H9 (cell line): Measurements from ENCODE around the gene DLX1. TPM values are rescaled to one million over a fixed set of nuclear protein-coding genes. Genes with fewer than 3 reads are reported as not detected.

Experiments used
- DNase-seq: peaks from one replicate; pipeline ENCODE4 v3.0.0-alpha.2; 2017
- H2AFZ ChIP-seq: one replicate; pipeline ENCODE4 v1.6.1; 2013; ENCODE audit warnings: mild to moderate bottlenecking, low read length, control low read depth, moderate library complexity
- H2AK5ac ChIP-seq: 2 replicates; pipeline ENCODE4 v1.6.1; 2013; ENCODE audit warnings: low read length, control low read depth, mixed read lengths; ENCODE audit not compliant: insufficient read length
- H2BK120ac ChIP-seq: one replicate; pipeline ENCODE4 v1.6.1; 2013; ENCODE audit warnings: low read depth, mild to moderate bottlenecking, low read length, control low read depth, inconsistent platforms; ENCODE audit not compliant: poor library complexity, severe bottlenecking
- H2BK12ac ChIP-seq: 2 replicates; pipeline ENCODE4 v1.6.1; 2013; ENCODE audit warnings: low read length, control low read depth, mixed read lengths, low read depth; ENCODE audit not compliant: insufficient read length
- H2BK15ac ChIP-seq: 2 replicates; pipeline ENCODE4 v1.6.1; 2013; ENCODE audit warnings: low read depth, low read length, control low read depth
- H2BK20ac ChIP-seq: one replicate; pipeline ENCODE4 v1.6.1; 2013; ENCODE audit warnings: low read depth, mild to moderate bottlenecking, low read length, control low read depth, inconsistent platforms; ENCODE audit not compliant: poor library complexity, severe bottlenecking
- H2BK5ac ChIP-seq: 2 replicates; pipeline ENCODE4 v1.6.1; 2013; ENCODE audit warnings: low read length, control low read depth, mixed read lengths; ENCODE audit not compliant: insufficient read length
- H3K14ac ChIP-seq: 2 replicates; pipeline ENCODE4 v1.6.1; 2013; ENCODE audit warnings: low read length, control low read depth; ENCODE audit not compliant: insufficient read depth
- H3K18ac ChIP-seq: 2 replicates; pipeline ENCODE4 v1.6.1; 2013; ENCODE audit warnings: low read depth, mild to moderate bottlenecking, mixed read lengths, low read length, control low read depth; ENCODE audit not compliant: insufficient read length
- H3K23ac ChIP-seq: 2 replicates; pipeline ENCODE4 v1.6.1; 2013; ENCODE audit warnings: low read length, control low read depth, mixed read lengths, low read depth; ENCODE audit not compliant: insufficient read length
- H3K23me2 ChIP-seq: 2 replicates; pipeline ENCODE4 v1.6.1; 2013; ENCODE audit warnings: low read depth, mild to moderate bottlenecking, mixed read lengths, low read length, control low read depth; ENCODE audit not compliant: insufficient read length, poor library complexity, severe bottlenecking
- H3K27ac ChIP-seq: 2 replicates; pipeline ENCODE4 v1.5.1; 2013; ENCODE audit warnings: low read length, control low read depth, mixed read lengths, low read depth; ENCODE audit not compliant: insufficient read length
- H3K27me3 ChIP-seq: 2 replicates; pipeline ENCODE4 v1.6.1; 2013; ENCODE audit warnings: low read length, control low read depth, inconsistent platforms; ENCODE audit not compliant: insufficient read depth
- H3K4ac ChIP-seq: 2 replicates; pipeline ENCODE4 v1.6.1; 2013; ENCODE audit warnings: low read depth, mild to moderate bottlenecking, control low read depth, inconsistent platforms, low read length, moderate library complexity
- H3K4me1 ChIP-seq: 2 replicates; pipeline ENCODE4 v1.6.1; 2013; ENCODE audit warnings: low read length, control low read depth, inconsistent platforms; ENCODE audit not compliant: insufficient read depth
- H3K4me2 ChIP-seq: 2 replicates; pipeline ENCODE4 v1.6.1; 2013; ENCODE audit warnings: low read length, control low read depth, mixed read lengths; ENCODE audit not compliant: insufficient read length, insufficient read depth
- H3K56ac ChIP-seq: 2 replicates; pipeline ENCODE4 v1.6.1; 2013; ENCODE audit warnings: low read depth, mild to moderate bottlenecking, mixed read lengths, low read length, control low read depth; ENCODE audit not compliant: insufficient read length
- H3K79me1 ChIP-seq: 2 replicates; pipeline ENCODE4 v1.6.1; 2013; ENCODE audit warnings: low read depth, mild to moderate bottlenecking, moderate library complexity, low read length, control low read depth, inconsistent platforms; ENCODE audit not compliant: insufficient read depth, poor library complexity, severe bottlenecking
- H3K79me2 ChIP-seq: 2 replicates; pipeline ENCODE4 v1.6.1; 2013; ENCODE audit warnings: low read length, control low read depth, inconsistent platforms; ENCODE audit not compliant: insufficient read depth
- H3K9ac ChIP-seq: 2 replicates; pipeline ENCODE4 v1.6.1; 2013; ENCODE audit warnings: low read length, control low read depth, mixed read lengths; ENCODE audit not compliant: insufficient read length; ENCODE audit errors: extremely low read depth
- H3K9me3 ChIP-seq: one replicate; pipeline ENCODE4 v1.6.1; 2013; ENCODE audit warnings: low read depth, low read length, inconsistent platforms; ENCODE audit not compliant: control insufficient read depth
- H3T11ph ChIP-seq: one replicate; pipeline ENCODE4 v1.6.1; 2013; ENCODE audit warnings: mild to moderate bottlenecking, low read length, control low read depth, inconsistent platforms
- H4K20me1 ChIP-seq: one replicate; pipeline ENCODE4 v1.6.1; 2013; ENCODE audit not compliant: control insufficient read depth, insufficient read length, insufficient read depth
- H4K5ac ChIP-seq: 2 replicates; pipeline ENCODE4 v1.6.1; 2013; ENCODE audit warnings: low read depth, mild to moderate bottlenecking, mixed read lengths, low read length, control low read depth; ENCODE audit not compliant: insufficient read length
- H4K8ac ChIP-seq: replicated peaks from 2 replicates; pipeline ENCODE4 v1.6.1; 2013; ENCODE audit warnings: low read length, control low read depth, mixed read lengths, low read depth; ENCODE audit not compliant: insufficient read length
- H4K91ac ChIP-seq: 2 replicates; pipeline ENCODE4 v1.6.1; 2013; ENCODE audit warnings: low read depth, mild to moderate bottlenecking, moderate library complexity, mixed read lengths, low read length, control low read depth; ENCODE audit not compliant: insufficient read length
- H3K27ac Mint-ChIP-seq, 3 experiments: 2 replicates in 2 of 3; 3 replicates in 1 of 3; pipeline ENCODE4 v1.8.0; 2020 to 2021; ENCODE audit warnings: mixed read lengths in 3 of 3, mild to moderate bottlenecking in 1 of 3, moderate library complexity in 1 of 3
- H3K27me3 Mint-ChIP-seq: 2 replicates; pipeline ENCODE4 v1.8.0; 2021; ENCODE audit warnings: low read depth, mild to moderate bottlenecking, moderate library complexity, mixed read lengths
- H3K36me3 Mint-ChIP-seq, 3 experiments: 2 replicates in 2 of 3; 3 replicates in 1 of 3; pipeline ENCODE4 v1.8.0; 2020 to 2021; ENCODE audit warnings: low read depth in 3 of 3, mixed read lengths in 3 of 3; ENCODE audit not compliant: insufficient read depth in 1 of 3
- H3K4me1 Mint-ChIP-seq, 2 experiments: 2 replicates each; pipeline ENCODE4 v1.8.0; 2020; ENCODE audit warnings: mixed read lengths in 2 of 2
- H3K4me3 Mint-ChIP-seq, 2 experiments: 2 replicates in 1 of 2; 3 replicates in 1 of 2; pipeline ENCODE4 v1.8.0; 2020 to 2021; ENCODE audit warnings: mild to moderate bottlenecking in 2 of 2, mixed read lengths in 2 of 2, moderate library complexity in 1 of 2
- H3K9me3 Mint-ChIP-seq, 2 experiments: 2 replicates in 1 of 2; 3 replicates in 1 of 2; pipeline ENCODE4 v1.8.0; 2020; ENCODE audit warnings: mild to moderate bottlenecking in 2 of 2, mixed read lengths in 2 of 2, moderate library complexity in 1 of 2
- WGBS: extraction: QIAGEN DNeasy Blood & Tissue Kit; methylation state at CpG from one replicate; pipeline ENCODE4 v1.1.7; 2013; ENCODE audit warnings: missing lambda C conversion rate, low lambda C conversion rate, mixed read lengths; ENCODE audit not compliant: insufficient read length; ENCODE audit errors: extremely low coverage; 5-methylcytosine and 5-hydroxymethylcytosine counted together
- total RNA-seq: library from RNA; stranded (reverse); gene quantifications from 2 replicates; pipeline ENCODE4 v1.2.1, GENCODE V29; 2021
- TF ChIP-seq, protein P1 (sequence below): fragments of 200-600 bp; sonication (generic); conservative IDR thresholded peaks from 3 replicates; pipeline ENCODE4 v1.8.0; 2021; ENCODE audit warnings: antibody characterized with exemption, mild to moderate bottlenecking

DLX1 gene
- total RNA-seq, 1 experiment from 2014 or later, result not detected

DNA sequence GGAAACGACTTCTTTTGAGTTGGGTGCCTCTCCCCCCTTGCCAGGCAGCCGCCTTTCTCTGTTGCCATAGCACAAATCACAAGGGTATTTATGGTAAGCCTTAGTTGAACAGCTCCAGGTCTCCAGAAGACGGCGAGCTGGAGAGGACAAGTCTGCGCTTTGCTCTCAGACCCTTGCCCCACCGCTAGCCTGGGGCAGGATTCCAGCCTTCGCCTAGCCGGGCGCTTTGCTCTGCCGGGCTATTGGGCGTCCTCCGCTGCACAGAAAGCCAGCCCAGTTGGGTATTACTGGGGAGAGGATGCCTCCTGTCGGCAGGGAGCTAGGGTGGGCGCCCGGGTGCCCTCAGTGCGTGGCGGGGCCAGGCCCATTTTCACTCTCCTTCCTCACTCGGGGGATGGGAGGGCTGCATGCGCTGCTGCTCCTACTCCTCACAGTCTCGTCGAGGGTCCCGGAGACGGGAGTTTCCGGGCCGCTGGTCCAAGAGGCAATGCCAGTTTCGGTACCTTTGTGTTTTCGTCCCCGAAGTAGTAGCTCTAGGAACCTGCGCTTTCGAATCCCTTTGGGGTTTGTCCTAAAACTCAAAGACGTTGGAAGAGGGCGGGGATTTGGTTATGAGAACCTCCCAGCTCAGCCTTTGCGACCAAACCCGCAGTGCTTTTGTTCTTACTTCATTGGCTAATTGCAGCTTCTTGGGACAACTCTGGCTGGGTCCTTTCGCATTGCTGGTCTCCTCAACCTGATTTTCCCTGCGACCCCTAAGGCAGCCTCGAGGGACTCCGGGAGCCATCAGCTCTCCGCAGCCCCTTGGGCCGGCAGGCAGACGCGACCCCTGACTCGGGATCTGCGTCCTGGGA lies 21.0 kb downstream of the DLX1 start:
- Mint-ChIP-seq H3K4me3 (peak overlapping the region; percentile 63 to 77), H3K36me3 (no peaks in the 10 kb centered on the region), H3K4me1 (peaks cover 35 to 55% of the 10 kb centered on the region in 2 experiments), H3K27ac (no peak overlapping the region), H3K9me3 (peaks cover 5 to 9% of the 10 kb centered on the region in 2 experiments; a peak in 4 of 5 replicates), H3K27me3 (peaks cover 87% of the 10 kb centered on the region)
- H2BK15ac ChIP-seq, result no peak overlapping the region
- H4K91ac ChIP-seq, result no peak overlapping the region
- H3K4me1 ChIP-seq, result no peaks in the 10 kb centered on the region; the same call in 1 of the 2 replicates
- no peak overlapping the region for H3K14ac ChIP-seq
- H3K4me2 ChIP-seq, result peak overlapping the region; percentile 45
- no peak overlapping the region for H2BK20ac ChIP-seq
- H3K23ac ChIP-seq, result no peak overlapping the region
- H2AFZ ChIP-seq, result peak overlapping the region; percentile 9
- no peaks in the 10 kb centered on the region for H4K20me1 ChIP-seq
- H3K4ac ChIP-seq, result no peak overlapping the region
- H3K79me1 ChIP-seq, result no peaks in the 10 kb centered on the region
- no peak overlapping the region for H3K27ac ChIP-seq
- TF ChIP-seq, protein P1, sequence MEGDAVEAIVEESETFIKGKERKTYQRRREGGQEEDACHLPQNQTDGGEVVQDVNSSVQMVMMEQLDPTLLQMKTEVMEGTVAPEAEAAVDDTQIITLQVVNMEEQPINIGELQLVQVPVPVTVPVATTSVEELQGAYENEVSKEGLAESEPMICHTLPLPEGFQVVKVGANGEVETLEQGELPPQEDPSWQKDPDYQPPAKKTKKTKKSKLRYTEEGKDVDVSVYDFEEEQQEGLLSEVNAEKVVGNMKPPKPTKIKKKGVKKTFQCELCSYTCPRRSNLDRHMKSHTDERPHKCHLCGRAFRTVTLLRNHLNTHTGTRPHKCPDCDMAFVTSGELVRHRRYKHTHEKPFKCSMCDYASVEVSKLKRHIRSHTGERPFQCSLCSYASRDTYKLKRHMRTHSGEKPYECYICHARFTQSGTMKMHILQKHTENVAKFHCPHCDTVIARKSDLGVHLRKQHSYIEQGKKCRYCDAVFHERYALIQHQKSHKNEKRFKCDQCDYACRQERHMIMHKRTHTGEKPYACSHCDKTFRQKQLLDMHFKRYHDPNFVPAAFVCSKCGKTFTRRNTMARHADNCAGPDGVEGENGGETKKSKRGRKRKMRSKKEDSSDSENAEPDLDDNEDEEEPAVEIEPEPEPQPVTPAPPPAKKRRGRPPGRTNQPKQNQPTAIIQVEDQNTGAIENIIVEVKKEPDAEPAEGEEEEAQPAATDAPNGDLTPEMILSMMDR, result peak; percentile 69
- peaks cover 20% of the 10 kb centered on the region for H3K23me2 ChIP-seq
- no CpG with 5 or more reads among the region's 44 CpGs for WGBS
- no peak overlapping the region for H2BK120ac ChIP-seq
- no peak overlapping the region for H3T11ph ChIP-seq
- no peak overlapping the region for H2AK5ac ChIP-seq
- no peak overlapping the region for H2BK5ac ChIP-seq
- H3K18ac ChIP-seq, result peak overlapping the region; percentile 12
- no peaks in the 10 kb centered on the region for H3K9me3 ChIP-seq
- no peak overlapping the region for H4K5ac ChIP-seq
- no peak overlapping the region for H3K56ac ChIP-seq
- DNase-seq, result peak; percentile 81
- H3K9ac ChIP-seq, result no peak overlapping the region
- H3K27me3 ChIP-seq, result peaks cover 75% of the 10 kb centered on the region
- no peaks in the 10 kb centered on the region for H3K79me2 ChIP-seq
- H4K8ac ChIP-seq, result no peak overlapping the region
- no peak overlapping the region for H2BK12ac ChIP-seq
